GM18868 (cell line): ENCODE data around the gene IER5L.
"Not testable (repeated sequence)": the region's sequence is repeated elsewhere in the genome, so short reads cannot be mapped to it uniquely, and the experiment has no call there.

Source experiments
- ATAC-seq: cut with Tn5 transposase; IDR thresholded peaks from one replicate; pipeline ENCODE4 v1.9.1; 2021; ENCODE audit warnings: mild to moderate bottlenecking, moderate library complexity; ENCODE audit not compliant: unreplicated experiment

The IER5L gene

GRCh38 chr9:129203556-129203909 is 25.5 kb upstream of the IER5L start:
- ATAC-seq, result no peak

DNA sequence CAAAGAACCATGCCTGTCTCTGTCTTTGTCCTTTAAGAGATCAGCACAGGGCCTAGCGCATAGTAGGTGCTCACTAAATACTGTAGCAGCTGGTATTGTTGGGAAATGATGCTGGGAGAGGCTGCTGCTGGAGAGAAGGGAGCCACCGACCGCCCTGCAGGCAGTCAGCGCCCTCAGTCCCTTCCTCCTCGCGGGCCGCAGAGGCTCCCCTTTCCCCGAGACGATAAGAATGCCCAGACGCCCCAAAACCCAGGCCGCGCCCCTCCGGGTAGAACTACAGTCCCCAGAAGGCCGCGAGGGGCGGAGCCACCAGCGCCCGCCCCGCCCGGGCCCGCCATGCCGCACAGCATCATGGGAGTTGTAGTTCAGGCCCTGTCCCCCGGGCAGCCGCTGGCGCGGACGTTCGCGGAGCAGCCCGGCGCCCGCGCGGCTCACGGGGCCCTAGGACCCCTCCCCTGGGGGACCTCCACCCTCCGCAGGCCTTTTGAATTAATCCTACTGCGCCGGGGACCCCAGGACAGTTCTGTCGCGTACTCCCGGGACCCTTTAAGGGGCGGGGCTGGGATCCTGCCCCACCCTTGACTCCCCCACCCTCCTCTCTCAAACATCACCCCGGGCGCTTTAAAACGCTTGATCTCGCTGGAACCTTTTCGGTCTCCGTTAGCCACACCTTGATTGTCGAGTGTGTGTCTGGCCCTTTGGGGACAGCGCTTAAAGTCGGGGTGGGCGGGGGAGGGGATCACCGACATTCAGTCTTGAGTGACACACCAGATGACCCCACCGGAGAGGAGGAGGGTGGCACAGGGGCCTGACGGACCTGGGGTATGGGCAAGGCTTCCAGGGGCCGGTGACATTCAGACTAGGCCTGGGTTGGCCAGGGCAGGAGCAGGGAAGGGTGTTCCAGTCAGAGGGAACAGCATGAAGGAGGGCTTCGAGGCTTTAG is 24.8 kb upstream of the IER5L start:
- ATAC-seq, result peak; percentile 86

DNA sequence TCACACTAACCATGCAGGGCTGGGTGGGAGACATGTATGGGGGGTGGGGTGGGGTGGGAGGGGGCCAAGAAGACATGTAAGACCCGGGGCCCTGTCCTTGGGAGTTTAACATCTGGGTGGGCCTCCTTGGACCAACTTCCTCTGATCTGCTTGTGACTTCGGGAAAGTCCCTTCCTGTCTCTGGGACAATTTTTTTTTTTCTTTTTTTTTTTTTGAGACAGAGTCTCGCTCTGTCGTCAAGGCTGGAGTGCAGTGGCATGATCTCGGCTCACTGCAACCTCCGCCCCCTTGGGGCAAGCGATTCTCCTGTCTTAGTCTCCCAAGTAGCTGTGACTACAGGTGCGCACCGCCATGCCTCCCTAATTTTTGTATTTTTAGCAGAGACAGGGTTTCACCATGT is 23.8 kb upstream of the IER5L start:
- ATAC-seq, result no peak

DNA sequence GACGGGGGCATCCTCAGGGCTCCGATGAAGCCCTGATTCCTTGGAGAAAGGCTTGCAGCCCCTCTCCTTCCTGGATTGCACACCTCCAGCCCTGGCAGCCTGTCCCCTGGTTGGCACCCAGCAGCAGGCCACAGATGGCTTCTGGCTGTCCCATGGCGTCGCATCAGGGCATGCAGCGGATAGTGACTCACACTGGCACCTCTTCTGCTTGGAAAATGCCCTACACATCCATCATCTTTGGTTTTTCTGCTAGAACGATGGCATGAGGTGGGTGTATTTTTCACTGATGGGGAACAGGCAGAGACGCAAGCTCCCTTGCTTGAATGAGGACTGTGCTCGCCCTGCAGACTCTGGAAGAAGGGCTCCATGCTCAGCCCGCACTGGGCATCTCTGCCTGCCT is 23.2 kb upstream of the IER5L start:
- ATAC-seq, result no peak

DNA sequence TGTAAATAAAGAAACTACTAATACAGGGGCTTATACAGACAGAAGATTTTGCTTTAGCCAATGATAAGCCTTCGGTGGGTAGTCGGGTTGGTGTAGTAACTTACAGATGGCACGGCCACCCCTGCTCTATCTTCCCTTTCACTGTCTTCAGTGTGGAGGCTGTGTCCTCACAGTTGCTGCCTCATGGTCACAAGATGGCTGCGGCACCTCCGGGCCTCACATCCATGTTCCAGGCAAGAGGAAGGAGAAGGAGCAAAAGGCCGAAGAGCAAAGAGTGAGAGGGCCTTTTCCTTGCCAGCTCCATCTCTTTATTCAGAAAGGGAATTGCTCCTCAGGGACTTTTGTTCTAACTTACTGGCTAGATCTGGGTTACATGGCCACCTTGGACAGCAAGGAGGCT is 22.2 kb upstream of the IER5L start:
- no peak for ATAC-seq

- ATAC-seq, result no peak
Observed at GRCh38 chr9:129199044-129199435, 21.0 kb upstream of the IER5L start.

- ATAC-seq, result no peak
Observed at GRCh38 chr9:129198319-129199043, 20.4 kb upstream of the IER5L start.

DNA sequence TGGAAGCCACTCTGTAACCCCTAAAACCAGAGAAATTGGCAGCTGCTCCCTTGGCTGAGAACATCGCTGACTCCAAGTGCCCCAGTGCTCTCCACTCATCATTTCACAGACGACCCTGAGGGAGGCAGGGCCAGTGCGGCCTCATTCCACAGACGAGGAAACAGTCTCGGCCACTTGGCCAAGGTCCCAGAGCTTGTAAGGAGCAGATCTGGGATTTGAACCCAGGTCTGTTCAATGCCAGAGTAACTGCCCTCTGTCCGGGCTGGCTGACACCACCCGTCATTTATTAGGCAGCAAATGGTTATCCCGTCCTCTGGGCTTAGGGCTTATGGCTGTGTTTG is 19.9 kb upstream of the IER5L start:
- no peak for ATAC-seq

- not testable (repeated sequence) for ATAC-seq
Observed at GRCh38 chr9:129197045-129197444, 19.0 kb upstream of the IER5L start.

GRCh38 chr9:129195606-129196005 is 17.5 kb upstream of the IER5L start:
- no peak for ATAC-seq

GRCh38 chr9:129194221-129194620 is 16.2 kb upstream of the IER5L start:
- no peak for ATAC-seq

GRCh38 chr9:129193655-129194054 is 15.6 kb upstream of the IER5L start:
- no peak for ATAC-seq

GRCh38 chr9:129191234-129191633 is 13.2 kb upstream of the IER5L start:
- no peak for ATAC-seq

- ATAC-seq, result not testable (repeated sequence)
Observed at GRCh38 chr9:129189971-129190370, 11.9 kb upstream of the IER5L start.

- no peak for ATAC-seq
Observed at GRCh38 chr9:129187042-129187441, 9.0 kb upstream of the IER5L start.

DNA sequence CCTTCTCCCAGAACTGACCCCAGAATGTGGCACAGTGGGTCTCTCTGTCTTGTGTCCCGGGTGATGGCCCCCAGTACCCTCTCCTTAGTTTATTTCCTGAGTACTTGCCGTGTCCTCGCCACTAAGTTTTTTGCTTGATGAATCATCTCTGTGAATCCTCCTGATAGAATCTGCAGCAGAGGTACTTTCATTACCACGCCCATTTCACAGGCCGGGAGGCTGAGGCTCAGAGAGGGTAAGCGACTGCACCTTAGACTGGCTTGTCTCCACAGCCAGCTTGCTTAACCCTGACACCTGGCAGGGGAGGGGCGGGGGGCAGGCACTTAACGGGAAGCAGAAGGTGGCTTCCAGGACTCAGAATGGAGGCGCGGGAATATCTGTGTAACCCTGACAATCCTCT is 7.9 kb upstream of the IER5L start:
- ATAC-seq, result no peak

DNA sequence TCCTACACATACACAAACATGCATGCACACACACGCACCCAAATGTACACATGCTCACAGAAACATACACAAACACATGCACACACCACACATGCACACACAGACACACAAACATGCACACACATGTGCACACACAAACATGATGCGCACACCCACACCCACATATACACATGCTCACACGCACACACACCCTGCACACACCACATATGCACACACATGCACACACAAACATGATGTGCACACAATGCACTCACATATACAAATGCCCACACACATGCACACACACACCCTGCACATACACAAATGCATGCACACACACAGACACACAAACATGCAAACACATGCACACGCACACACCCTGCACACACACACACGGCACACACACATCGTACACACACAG is 7.3 kb upstream of the IER5L start:
- ATAC-seq, result no peak

- no peak for ATAC-seq
Observed at GRCh38 chr9:129184596-129185122, 6.6 kb upstream of the IER5L start.

DNA sequence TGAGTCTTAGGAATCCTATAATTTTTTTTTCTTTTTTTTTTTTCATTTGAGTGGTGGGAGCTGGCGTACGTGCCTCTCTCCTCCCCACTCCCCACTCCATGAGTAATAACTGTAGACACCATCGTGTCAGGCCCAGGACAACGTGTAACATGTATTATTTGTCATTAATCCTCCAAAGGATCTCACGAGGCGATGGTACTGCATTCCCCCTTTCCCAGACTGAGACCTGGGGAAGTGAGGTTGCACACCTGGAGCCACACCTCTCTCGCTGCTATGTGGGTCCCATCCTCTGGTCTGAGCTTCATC is 6.1 kb upstream of the IER5L start:
- ATAC-seq, result no peak

DNA sequence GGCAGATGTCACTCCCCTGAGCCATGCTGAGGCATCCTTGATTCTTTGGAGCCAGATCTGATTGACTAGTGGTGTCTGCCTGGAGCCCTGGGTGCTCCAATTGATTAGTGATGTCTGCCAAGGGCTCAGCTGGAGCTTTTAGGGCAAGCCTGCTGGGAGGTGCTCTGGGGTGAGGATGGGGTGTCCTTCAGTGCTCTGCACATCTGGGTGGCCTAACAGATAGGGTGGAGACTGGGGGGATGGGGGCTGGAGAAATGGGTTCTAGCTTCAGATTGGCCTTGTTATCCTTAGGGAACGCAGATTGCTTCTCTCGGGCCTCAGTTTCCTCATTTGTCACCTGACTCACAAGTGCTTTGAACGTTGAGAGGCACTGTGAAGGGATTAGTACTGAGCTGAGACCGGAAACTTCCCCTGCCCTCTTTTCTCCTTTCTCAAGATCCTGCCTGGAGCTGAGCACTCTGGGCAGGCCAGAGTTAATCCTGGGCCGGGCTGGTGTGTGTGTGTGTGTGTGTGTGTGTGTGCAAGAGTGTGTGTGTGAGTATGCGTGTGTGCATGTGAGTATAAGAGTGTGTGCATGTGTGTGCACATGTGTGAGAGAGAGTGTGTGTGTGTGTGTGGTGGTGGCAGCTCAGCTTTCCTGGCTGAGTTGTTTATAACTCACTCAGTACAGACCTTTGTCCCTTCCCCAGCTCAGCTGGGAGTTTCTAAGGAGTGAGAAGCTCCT is 5.6 kb upstream of the IER5L start:
- no peak for ATAC-seq

GRCh38 chr9:129182625-129183494 is 4.8 kb upstream of the IER5L start:
- no peak for ATAC-seq
